HepG2 (cell line): ENCODE data around the gene TOP2A. TPM values are rescaled to one million over a fixed set of nuclear protein-coding genes. Genes with fewer than 3 reads are reported as not detected.

Experiments used
- ATF7 ChIP-seq, 2 experiments: fragments of 450-650 bp in 1 of 2; sonication (generic) in 1 of 2; formaldehyde crosslinking in 1 of 2; IDR thresholded peaks; 2 replicates each; pipeline versions ENCODE4 v1.4.0 to v1.6.1; 2016 to 2020; ENCODE audit warnings: antibody characterized with exemption in 1 of 2, mild to moderate bottlenecking in 1 of 2, missing genetic modification reagents in 1 of 2
- DDIT3 ChIP-seq: sonication (generic); formaldehyde crosslinking; IDR thresholded peaks from 2 replicates; pipeline ENCODE4 v1.4.0; 2020; ENCODE audit warnings: mild to moderate bottlenecking, missing genetic modification reagents
- ERF ChIP-seq: IDR thresholded peaks from 2 replicates; pipeline ENCODE4 v1.6.1; 2018; ENCODE audit warnings: missing biosample characterization, missing genetic modification reagents
- IKZF4 ChIP-seq: sonication (generic); formaldehyde crosslinking; IDR thresholded peaks from 2 replicates; pipeline ENCODE4 v1.5.1; 2020; ENCODE audit warnings: borderline replicate concordance, mild to moderate bottlenecking, low read depth, missing genetic modification reagents; ENCODE audit errors: not compliant biosample characterization
- KDM1A ChIP-seq: IDR thresholded peaks from 2 replicates; pipeline ENCODE4 v1.6.1; 2016; ENCODE audit warnings: missing compliant biosample characterization
- KLF6 ChIP-seq: IDR thresholded peaks from 2 replicates; pipeline ENCODE4 v1.8.0; 2016; ENCODE audit warnings: missing biosample characterization, missing genetic modification reagents
- MIER2 ChIP-seq: IDR thresholded peaks from 2 replicates; pipeline ENCODE4 v1.6.1; 2016; ENCODE audit warnings: missing biosample characterization, missing genetic modification reagents
- NCOR1 ChIP-seq: fragments of 200-600 bp; sonication (generic); IDR thresholded peaks from 2 replicates; pipeline ENCODE4 v1.7.0; 2017; ENCODE audit warnings: antibody characterized with exemption, low read length, borderline replicate concordance
- PREB ChIP-seq: sonication (generic); formaldehyde crosslinking; IDR thresholded peaks from 2 replicates; pipeline ENCODE4 v1.4.0; 2020; ENCODE audit warnings: missing genetic modification reagents
- RERE ChIP-seq: IDR thresholded peaks from 2 replicates; pipeline ENCODE4 v1.6.1; 2016; ENCODE audit warnings: low read depth, missing genetic modification reagents, missing compliant biosample characterization
- RXRA ChIP-seq: sonication (generic); formaldehyde crosslinking; IDR thresholded peaks from 2 replicates; pipeline ENCODE4 v1.5.1; 2020; ENCODE audit warnings: missing genetic modification reagents
- SNAI1 ChIP-seq: sonication (generic); formaldehyde crosslinking; IDR thresholded peaks from 2 replicates; pipeline ENCODE4 v1.5.0; 2020; ENCODE audit warnings: mild to moderate bottlenecking, missing genetic modification reagents, borderline replicate concordance
- THYN1 ChIP-seq: sonication (generic); formaldehyde crosslinking; IDR thresholded peaks from 2 replicates; pipeline ENCODE4 v1.8.1; 2023; ENCODE audit warnings: low read depth, mild to moderate bottlenecking, moderate library complexity, missing genetic modification reagents, borderline replicate concordance
- ZKSCAN5 ChIP-seq: sonication (generic); formaldehyde crosslinking; IDR thresholded peaks from 2 replicates; pipeline ENCODE4 v1.5.1; 2020; ENCODE audit warnings: mild to moderate bottlenecking, missing genetic modification reagents
- ZNF251 ChIP-seq: sonication (generic); formaldehyde crosslinking; IDR thresholded peaks from 2 replicates; pipeline ENCODE4 v1.9.0; 2021; ENCODE audit warnings: mild to moderate bottlenecking, missing genetic modification reagents
- ZNF337 ChIP-seq: sonication (generic); formaldehyde crosslinking; IDR thresholded peaks from 2 replicates; pipeline ENCODE4 v1.5.1; 2020; ENCODE audit warnings: missing genetic modification reagents, low read depth, mild to moderate bottlenecking, borderline replicate concordance
- ZNF34 ChIP-seq: sonication (generic); formaldehyde crosslinking; IDR thresholded peaks from 2 replicates; pipeline ENCODE4 v1.4.0; 2020; ENCODE audit warnings: mild to moderate bottlenecking, missing genetic modification reagents, borderline replicate concordance
- ZNF672 ChIP-seq: sonication (generic); formaldehyde crosslinking; IDR thresholded peaks from 2 replicates; pipeline ENCODE4 v1.8.1; 2022; ENCODE audit warnings: missing genetic modification reagents
- ZNF747 ChIP-seq: sonication (generic); formaldehyde crosslinking; IDR thresholded peaks from 2 replicates; pipeline ENCODE4 v1.8.1; 2023; ENCODE audit warnings: missing genetic modification reagents, mild to moderate bottlenecking, borderline replicate concordance
- ZNF816 ChIP-seq: sonication (generic); formaldehyde crosslinking; IDR thresholded peaks from 2 replicates; pipeline ENCODE4 v1.8.0; 2022; ENCODE audit warnings: missing genetic modification reagents, mild to moderate bottlenecking, borderline replicate concordance
- polyA plus RNA-seq, 8 experiments: library from polyadenylated mRNA; depleted of rRNA in 3 of 8; stranded (reverse) in 7 of 8; unstranded in 1 of 8; fragments of >200 nt; fragmentation: Illumina TruSeq in 4 of 8; extraction: Trizol in 4 of 8; gene quantifications; 2 replicates each; pipeline versions ENCODE4 v1.2.1 to v1.2.3, GENCODE V29; 2011 to 2016; ENCODE audit warnings: low read depth in 4 of 8, missing spikeins in 1 of 8, mixed read lengths in 1 of 8; ENCODE audit not compliant: insufficient read depth in 1 of 8
- total RNA-seq, 5 experiments: library from RNA; depleted of rRNA; stranded (reverse); fragments of >200 nt; fragmentation: Illumina TruSeq; extraction: Trizol; gene quantifications; 2 replicates each; pipeline ENCODE4 v1.2.3, GENCODE V29; 2016; ENCODE audit warnings: low read depth in 1 of 5

The TOP2A gene
- total and polyA plus RNA-seq, 2 of the 13 experiments (the other 11 are each of a cell fraction or from before 2014, with no cell fraction given), result 108 to 327 TPM

- TF ChIP-seq DDIT3 (CRISPR knock-in tag) (no peak), ZNF34 (CRISPR knock-in tag) (0 out of 2 replicates have a peak, but pooled peaks have one; percentile 84), KLF6 (CRISPR knock-in tag) (peak; percentile 89; the same call in 1 of the 2 replicates), ERF (CRISPR knock-in tag) (peak; percentile 68), SNAI1 (CRISPR knock-in tag) (0 out of 2 replicates have a peak, but pooled peaks have one; percentile 66), ZNF337 (CRISPR knock-in tag) (no peak), IKZF4 (CRISPR knock-in tag) (no peak), RERE (CRISPR knock-in tag) (peak; percentile 20; the same call in 1 of the 2 replicates), THYN1 (CRISPR knock-in tag) (no peak), ZNF672 (CRISPR knock-in tag) (no peak), ZNF816 (no peak), ZNF747 (CRISPR knock-in tag) (0 out of 2 replicates have a peak, but pooled peaks have one; percentile 50), NCOR1 (peak; percentile 35; the same call in 1 of the 2 replicates), MIER2 (0 out of 2 replicates have a peak, but pooled peaks have one; percentile 13), KDM1A (CRISPR knock-in tag) (no peak), PREB (CRISPR knock-in tag) (0 out of 2 replicates have a peak, but pooled peaks have one; percentile 54), RXRA (CRISPR knock-in tag) (peak; percentile 85), ZKSCAN5 (CRISPR knock-in tag) (no peak), ATF7 (IDR thresholded peaks at IDR 0.05) (no peak), ATF7 (CRISPR knock-in tag; IDR thresholded peaks at IDR 0.05) (peak; percentile 78), ZNF251 (CRISPR knock-in tag) (no peak)
These were observed 76.6 kb downstream of the TOP2A start (continued) for GRCh38 chr17:40340880-40341807.
